ENCODE results near the gene CMYA5. TPM values are rescaled to one million over a fixed set of nuclear protein-coding genes. Genes with fewer than 3 reads are reported as not detected.

The CMYA5 gene
- total and polyA plus RNA-seq, 4 donors, result 0.29 to 12.3 (median 0.72) TPM

GRCh38 chr5:79820648-79821047 is 131.0 kb downstream of the CMYA5 start:
- peaks cover 0 to 3% (median 0%) of the 10 kb centered on the region in 4 donors for H3K36me3 ChIP-seq (ENCODE audit: control insufficient read depth in 4 of 4, insufficient read depth in 4 of 4, low read length in 4 of 4)
- no peaks in the 10 kb centered on the region for H3K27me3 ChIP-seq (ENCODE audit: control insufficient read depth in 3 of 3, insufficient read depth in 3 of 3, low read length in 2 of 3)
- no peak overlapping the region for H3K27ac ChIP-seq (ENCODE audit: low read depth in 1 of 2, low read length in 1 of 2)
- WGBS, 2 donors, result 89 to 95% methylated on average over 5 of the region's 5 CpGs
- ATAC-seq (ENCODE audit: insufficient read depth, low FRiP score) (no peak), DNase-seq (no peak)
- no peak overlapping the region for H3K4me3 ChIP-seq
- H3K9me3 ChIP-seq (ENCODE audit: control insufficient read depth in 4 of 4, insufficient read depth in 3 of 4, low read length in 3 of 4), result peaks cover 0 to under 1% (median 0%) of the 10 kb centered on the region in 4 donors
- TF ChIP-seq, protein P1, sequence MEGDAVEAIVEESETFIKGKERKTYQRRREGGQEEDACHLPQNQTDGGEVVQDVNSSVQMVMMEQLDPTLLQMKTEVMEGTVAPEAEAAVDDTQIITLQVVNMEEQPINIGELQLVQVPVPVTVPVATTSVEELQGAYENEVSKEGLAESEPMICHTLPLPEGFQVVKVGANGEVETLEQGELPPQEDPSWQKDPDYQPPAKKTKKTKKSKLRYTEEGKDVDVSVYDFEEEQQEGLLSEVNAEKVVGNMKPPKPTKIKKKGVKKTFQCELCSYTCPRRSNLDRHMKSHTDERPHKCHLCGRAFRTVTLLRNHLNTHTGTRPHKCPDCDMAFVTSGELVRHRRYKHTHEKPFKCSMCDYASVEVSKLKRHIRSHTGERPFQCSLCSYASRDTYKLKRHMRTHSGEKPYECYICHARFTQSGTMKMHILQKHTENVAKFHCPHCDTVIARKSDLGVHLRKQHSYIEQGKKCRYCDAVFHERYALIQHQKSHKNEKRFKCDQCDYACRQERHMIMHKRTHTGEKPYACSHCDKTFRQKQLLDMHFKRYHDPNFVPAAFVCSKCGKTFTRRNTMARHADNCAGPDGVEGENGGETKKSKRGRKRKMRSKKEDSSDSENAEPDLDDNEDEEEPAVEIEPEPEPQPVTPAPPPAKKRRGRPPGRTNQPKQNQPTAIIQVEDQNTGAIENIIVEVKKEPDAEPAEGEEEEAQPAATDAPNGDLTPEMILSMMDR (IDR thresholded peaks at IDR 0.05; ENCODE audit: control extremely low read depth, extremely low read depth), result no peak
- H3K4me1 ChIP-seq (ENCODE audit: control insufficient read depth in 5 of 5, insufficient read depth in 5 of 5, low read length in 5 of 5), result no peaks in the 10 kb centered on the region
- H3K9ac ChIP-seq (ENCODE audit: insufficient read depth in 1 of 2, low read length in 2 of 2), result no peak overlapping the region

DNA sequence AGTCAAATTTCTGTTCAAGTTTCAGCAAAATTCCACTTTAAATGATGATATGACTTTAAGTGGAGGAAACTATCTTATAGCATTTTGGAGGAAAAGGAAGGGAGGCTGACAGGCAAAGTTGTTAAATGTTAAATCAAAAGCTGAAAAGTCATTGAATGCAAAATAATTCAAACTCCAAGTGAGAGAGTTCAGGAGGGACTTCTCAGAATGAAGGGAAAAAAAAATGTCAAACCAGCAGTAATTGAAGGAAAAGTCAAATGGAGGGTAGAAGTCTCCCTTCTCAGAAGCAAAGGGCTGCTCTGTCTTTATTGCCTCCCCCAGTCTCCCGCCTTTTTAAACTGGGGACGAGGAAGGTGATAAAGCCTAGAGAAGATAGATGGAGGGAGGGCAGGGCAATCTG is 134.8 kb downstream of the CMYA5 start:
- H3K4me1 ChIP-seq (ENCODE audit: control insufficient read depth in 5 of 5, insufficient read depth in 5 of 5, low read length in 5 of 5), result no peaks in the 10 kb centered on the region
- TF ChIP-seq, protein P1 (IDR thresholded peaks at IDR 0.05; ENCODE audit: control extremely low read depth, extremely low read depth), result no peak
- H3K9ac ChIP-seq (ENCODE audit: insufficient read depth in 1 of 2, low read length in 2 of 2), result no peak overlapping the region
- H3K9me3 ChIP-seq (ENCODE audit: control insufficient read depth in 4 of 4, insufficient read depth in 3 of 4, low read length in 3 of 4), result peaks cover 0 to 7% (median 0%) of the 10 kb centered on the region in 4 donors
- 74 to 81% methylated on average over 2 of the region's 2 CpGs for WGBS, 2 donors
- no peaks in the 10 kb centered on the region for H3K27me3 ChIP-seq (ENCODE audit: control insufficient read depth in 3 of 3, insufficient read depth in 3 of 3, low read length in 2 of 3)
- H3K4me3 ChIP-seq, result no peak overlapping the region
- no peak for ATAC-seq (ENCODE audit: insufficient read depth, low FRiP score)
- H3K36me3 ChIP-seq (ENCODE audit: control insufficient read depth in 4 of 4, insufficient read depth in 4 of 4, low read length in 4 of 4), result peaks cover 0 to 3% (median 0%) of the 10 kb centered on the region in 4 donors
- no peak overlapping the region for H3K27ac ChIP-seq (ENCODE audit: low read depth in 1 of 2, low read length in 1 of 2)
- no peak for DNase-seq

GRCh38 chr5:79825802-79826201 is 136.2 kb downstream of the CMYA5 start:
- peaks cover 0 to 7% (median 0%) of the 10 kb centered on the region in 4 donors for H3K9me3 ChIP-seq (ENCODE audit: control insufficient read depth in 4 of 4, insufficient read depth in 3 of 4, low read length in 3 of 4)
- ATAC-seq (ENCODE audit: insufficient read depth, low FRiP score), result no peak
- no peak overlapping the region for H3K4me3 ChIP-seq
- H3K27me3 ChIP-seq (ENCODE audit: control insufficient read depth in 3 of 3, insufficient read depth in 3 of 3, low read length in 2 of 3), result no peaks in the 10 kb centered on the region
- H3K27ac ChIP-seq (ENCODE audit: low read depth in 1 of 2, low read length in 1 of 2), result no peak overlapping the region
- no peaks in the 10 kb centered on the region for H3K4me1 ChIP-seq (ENCODE audit: control insufficient read depth in 5 of 5, insufficient read depth in 5 of 5, low read length in 5 of 5)
- no peak overlapping the region for H3K9ac ChIP-seq (ENCODE audit: insufficient read depth in 1 of 2, low read length in 2 of 2)
- H3K36me3 ChIP-seq (ENCODE audit: control insufficient read depth in 4 of 4, insufficient read depth in 4 of 4, low read length in 4 of 4), result peaks cover 0 to under 1% (median 0%) of the 10 kb centered on the region in 4 donors
- no peak for DNase-seq
- 81% methylated on average over 1 of the region's 1 CpG; no CpG with 5 or more reads in 1 of the 2 donors for WGBS, 2 donors
- TF ChIP-seq, protein P1 (IDR thresholded peaks at IDR 0.05; ENCODE audit: control extremely low read depth, extremely low read depth), result no peak

- no peak overlapping the region for H3K4me3 ChIP-seq
- no peaks in the 10 kb centered on the region for H3K27me3 ChIP-seq (ENCODE audit: control insufficient read depth in 3 of 3, insufficient read depth in 3 of 3, low read length in 2 of 3)
- TF ChIP-seq, protein P1 (IDR thresholded peaks at IDR 0.05; ENCODE audit: control extremely low read depth, extremely low read depth), result no peak
- 91 to 94% methylated on average over 2 of the region's 2 CpGs for WGBS, 2 donors
- no peak for DNase-seq
- H3K36me3 ChIP-seq (ENCODE audit: control insufficient read depth in 4 of 4, insufficient read depth in 4 of 4, low read length in 4 of 4), result no peaks in the 10 kb centered on the region
- ATAC-seq (ENCODE audit: insufficient read depth, low FRiP score), result no peak
- H3K4me1 ChIP-seq (ENCODE audit: control insufficient read depth in 5 of 5, insufficient read depth in 5 of 5, low read length in 5 of 5), result peaks cover 0 to 6% (median 2%) of the 10 kb centered on the region in 5 donors
- no peak overlapping the region for H3K9ac ChIP-seq (ENCODE audit: insufficient read depth in 1 of 2, low read length in 2 of 2)
- no peak overlapping the region for H3K27ac ChIP-seq (ENCODE audit: low read depth in 1 of 2, low read length in 1 of 2)
- peaks cover 0 to 7% (median 0%) of the 10 kb centered on the region in 4 donors for H3K9me3 ChIP-seq (ENCODE audit: control insufficient read depth in 4 of 4, insufficient read depth in 3 of 4, low read length in 3 of 4)
These were observed 137.6 kb downstream of the CMYA5 start for GRCh38 chr5:79827159-79827629.

Measured in lung (tissue), 12 donors.